ENCODE data around the gene IL15.

DNA sequence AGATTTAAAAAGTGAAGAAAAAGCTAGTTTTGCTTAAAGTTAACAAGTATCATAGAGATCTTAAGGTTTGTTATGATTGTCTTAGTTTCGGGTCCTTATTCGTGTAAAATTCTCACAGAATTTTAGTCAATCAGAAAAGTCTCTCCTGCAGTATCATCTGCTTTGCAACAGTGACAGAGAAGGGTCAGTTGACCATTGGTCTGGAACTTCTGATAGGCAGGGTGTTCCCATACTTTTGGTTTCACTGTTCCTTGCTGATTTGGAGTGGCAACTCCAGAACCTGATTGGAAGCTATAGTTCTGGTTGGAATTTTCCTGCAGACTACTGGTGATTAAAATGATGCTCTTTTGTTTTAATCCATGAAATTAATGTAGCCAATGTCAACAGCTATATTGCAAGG lies 1.8 kb downstream of the IL15 start:
- TF ChIP-seq, protein P1, sequence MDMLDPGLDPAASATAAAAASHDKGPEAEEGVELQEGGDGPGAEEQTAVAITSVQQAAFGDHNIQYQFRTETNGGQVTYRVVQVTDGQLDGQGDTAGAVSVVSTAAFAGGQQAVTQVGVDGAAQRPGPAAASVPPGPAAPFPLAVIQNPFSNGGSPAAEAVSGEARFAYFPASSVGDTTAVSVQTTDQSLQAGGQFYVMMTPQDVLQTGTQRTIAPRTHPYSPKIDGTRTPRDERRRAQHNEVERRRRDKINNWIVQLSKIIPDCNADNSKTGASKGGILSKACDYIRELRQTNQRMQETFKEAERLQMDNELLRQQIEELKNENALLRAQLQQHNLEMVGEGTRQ (CRISPR knock-in tag; IDR thresholded peaks at IDR 0.05), result no peak
- TF ChIP-seq, protein P2, sequence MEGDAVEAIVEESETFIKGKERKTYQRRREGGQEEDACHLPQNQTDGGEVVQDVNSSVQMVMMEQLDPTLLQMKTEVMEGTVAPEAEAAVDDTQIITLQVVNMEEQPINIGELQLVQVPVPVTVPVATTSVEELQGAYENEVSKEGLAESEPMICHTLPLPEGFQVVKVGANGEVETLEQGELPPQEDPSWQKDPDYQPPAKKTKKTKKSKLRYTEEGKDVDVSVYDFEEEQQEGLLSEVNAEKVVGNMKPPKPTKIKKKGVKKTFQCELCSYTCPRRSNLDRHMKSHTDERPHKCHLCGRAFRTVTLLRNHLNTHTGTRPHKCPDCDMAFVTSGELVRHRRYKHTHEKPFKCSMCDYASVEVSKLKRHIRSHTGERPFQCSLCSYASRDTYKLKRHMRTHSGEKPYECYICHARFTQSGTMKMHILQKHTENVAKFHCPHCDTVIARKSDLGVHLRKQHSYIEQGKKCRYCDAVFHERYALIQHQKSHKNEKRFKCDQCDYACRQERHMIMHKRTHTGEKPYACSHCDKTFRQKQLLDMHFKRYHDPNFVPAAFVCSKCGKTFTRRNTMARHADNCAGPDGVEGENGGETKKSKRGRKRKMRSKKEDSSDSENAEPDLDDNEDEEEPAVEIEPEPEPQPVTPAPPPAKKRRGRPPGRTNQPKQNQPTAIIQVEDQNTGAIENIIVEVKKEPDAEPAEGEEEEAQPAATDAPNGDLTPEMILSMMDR (IDR thresholded peaks at IDR 0.05), result no peak
- no peak for TF ChIP-seq SP1 (CRISPR knock-in tag; conservative IDR thresholded peaks at IDR 0.05)
- TF ChIP-seq FOXP1 (CRISPR knock-in tag; IDR thresholded peaks at IDR 0.05; ENCODE audit: borderline replicate concordance), result no peak
- TF ChIP-seq TEAD4 (CRISPR knock-in tag; IDR thresholded peaks at IDR 0.05), result no peak
- TF ChIP-seq CBFB (CRISPR knock-in tag; IDR thresholded peaks at IDR 0.05; ENCODE audit: low read depth), result no peak
- TF ChIP-seq NR2C2 (CRISPR knock-in tag; IDR thresholded peaks at IDR 0.05), result no peak
- TF ChIP-seq ELF4 (CRISPR knock-in tag; IDR thresholded peaks at IDR 0.05; ENCODE audit: low read depth), result no peak
